Panc1 (cell line): ENCODE data around the gene GRM3.

Experiments
- POLR2AphosphoS5 ChIP-seq: IDR thresholded peaks from 2 replicates; pipeline ENCODE4 v1.6.1; 2012; ENCODE audit warnings: mild to moderate bottlenecking, low read depth, low read length, moderate library complexity
- TF ChIP-seq, protein P1 (sequence below): fragments of 450-650 bp; IDR thresholded peaks from 2 replicates; pipeline ENCODE4 v1.5.1; 2017; ENCODE audit warnings: mild to moderate bottlenecking

DNA sequence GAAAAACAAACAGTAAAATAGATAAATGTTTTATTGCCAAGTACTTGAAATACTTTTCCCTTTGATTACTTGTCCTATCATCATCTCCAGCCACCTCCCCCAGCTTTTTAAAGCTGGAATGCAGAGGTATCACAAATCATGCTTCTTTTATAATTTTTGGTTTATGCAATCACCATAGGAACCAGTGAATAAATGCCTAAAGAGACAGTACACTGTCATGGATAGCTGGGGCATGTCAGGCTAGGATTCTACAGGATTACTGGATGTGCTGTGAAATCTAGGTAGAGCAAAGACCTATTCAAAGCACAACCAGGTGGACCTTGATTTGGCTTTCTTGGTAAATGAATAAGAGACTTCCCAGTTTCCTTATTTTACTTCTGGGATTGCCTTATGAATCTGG is 257.2 kb downstream of the GRM3 start:
- TF ChIP-seq, protein P1, sequence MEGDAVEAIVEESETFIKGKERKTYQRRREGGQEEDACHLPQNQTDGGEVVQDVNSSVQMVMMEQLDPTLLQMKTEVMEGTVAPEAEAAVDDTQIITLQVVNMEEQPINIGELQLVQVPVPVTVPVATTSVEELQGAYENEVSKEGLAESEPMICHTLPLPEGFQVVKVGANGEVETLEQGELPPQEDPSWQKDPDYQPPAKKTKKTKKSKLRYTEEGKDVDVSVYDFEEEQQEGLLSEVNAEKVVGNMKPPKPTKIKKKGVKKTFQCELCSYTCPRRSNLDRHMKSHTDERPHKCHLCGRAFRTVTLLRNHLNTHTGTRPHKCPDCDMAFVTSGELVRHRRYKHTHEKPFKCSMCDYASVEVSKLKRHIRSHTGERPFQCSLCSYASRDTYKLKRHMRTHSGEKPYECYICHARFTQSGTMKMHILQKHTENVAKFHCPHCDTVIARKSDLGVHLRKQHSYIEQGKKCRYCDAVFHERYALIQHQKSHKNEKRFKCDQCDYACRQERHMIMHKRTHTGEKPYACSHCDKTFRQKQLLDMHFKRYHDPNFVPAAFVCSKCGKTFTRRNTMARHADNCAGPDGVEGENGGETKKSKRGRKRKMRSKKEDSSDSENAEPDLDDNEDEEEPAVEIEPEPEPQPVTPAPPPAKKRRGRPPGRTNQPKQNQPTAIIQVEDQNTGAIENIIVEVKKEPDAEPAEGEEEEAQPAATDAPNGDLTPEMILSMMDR = no peak
- no peak for TF ChIP-seq POLR2AphosphoS5
